Lung (tissue), 12 donors: ENCODE measurements around the gene CD248. TPM values are rescaled to one million over a fixed set of nuclear protein-coding genes. Genes with fewer than 3 reads are reported as not detected.

Experiments used
- ATAC-seq: fragments of 200-7000 bp; cut with Tn5 transposase; one replicate; pipeline ENCODE4 v1.9.1; 2020; ENCODE audit warnings: moderate number of reproducible peaks; ENCODE audit not compliant: insufficient read depth, low FRiP score
- DNase-seq, 3 donors: peaks; one replicate each; pipeline ENCODE4 v3.0.0-alpha.2; 2013 to 2017
- H3K27ac ChIP-seq, 2 donors: one replicate each; pipeline ENCODE4 v1.5.1; 2013; ENCODE audit warnings: mild to moderate bottlenecking in 2 of 2, moderate library complexity in 2 of 2, control low read depth in 1 of 2, inconsistent platforms in 1 of 2, low read depth in 1 of 2, low read length in 1 of 2
- H3K27me3 ChIP-seq, 3 donors: one replicate each; pipeline ENCODE4 v1.5.1; 2013; ENCODE audit warnings: low read length in 2 of 3; ENCODE audit not compliant: control insufficient read depth in 3 of 3, insufficient read depth in 3 of 3
- H3K36me3 ChIP-seq, 4 donors: one replicate each; pipeline ENCODE4 v1.5.1; 2013; ENCODE audit warnings: low read length in 4 of 4, mild to moderate bottlenecking in 1 of 4, moderate library complexity in 1 of 4; ENCODE audit not compliant: control insufficient read depth in 4 of 4, insufficient read depth in 4 of 4
- H3K4me1 ChIP-seq, 5 donors: one replicate each; pipeline ENCODE4 v1.5.1; 2013; ENCODE audit warnings: low read length in 5 of 5, mild to moderate bottlenecking in 2 of 5, moderate library complexity in 1 of 5; ENCODE audit not compliant: control insufficient read depth in 5 of 5, insufficient read depth in 5 of 5
- H3K4me3 ChIP-seq: one replicate; pipeline ENCODE4 v1.5.1; 2013; ENCODE audit warnings: mild to moderate bottlenecking, control low read depth, moderate library complexity
- H3K9ac ChIP-seq, 2 donors: one replicate each; pipeline ENCODE4 v1.5.1; 2013; ENCODE audit warnings: low read length in 2 of 2, control low read depth in 1 of 2; ENCODE audit not compliant: insufficient read depth in 1 of 2
- H3K9me3 ChIP-seq, 4 donors: one replicate each; pipeline ENCODE4 v1.5.1; 2013; ENCODE audit warnings: low read length in 3 of 4, mild to moderate bottlenecking in 1 of 4, moderate library complexity in 1 of 4; ENCODE audit not compliant: control insufficient read depth in 4 of 4, insufficient read depth in 3 of 4
- WGBS, 2 donors: extraction: QIAGEN DNeasy Blood & Tissue Kit; methylation state at CpG; one replicate each; pipeline ENCODE4 v1.1.7; 2013; 5-methylcytosine and 5-hydroxymethylcytosine counted together
- polyA plus RNA-seq, 2 donors: library from polyadenylated mRNA; stranded (reverse); fragments of 200-250 nt; gene quantifications; one replicate each; pipeline ENCODE4 v1.2.1, GENCODE V29; 2013
- total RNA-seq, 2 donors: library from RNA; depleted of rRNA in 1 of 2; stranded (reverse); fragments of >200 nt in 1 of 2; gene quantifications; one replicate each; pipeline ENCODE4 v1.2.1, GENCODE V29; 2014 to 2021
- TF ChIP-seq, protein P1 (sequence below): IDR thresholded peaks from 2 replicates; pipeline ENCODE4 v1.5.1; 2012; ENCODE audit warnings: mild to moderate bottlenecking; ENCODE audit errors: control extremely low read depth, extremely low read depth
- donor health status: control.
- donor health status: control.
- donor health status: Bipolar disorder and iron deficiency.
- donor health status: healthy.
- donor health status: DM: yes; HTN: yes; CAD: no.

Gene CD248
- total and polyA plus RNA-seq, 4 donors, result 9.2 to 53.5 (median 23.0) TPM

GRCh38 chr11:66294626-66295620 lies 21.9 kb downstream of the CD248 start:
- Histone ChIP-seq H3K9ac (no peak overlapping the region), H3K4me3 (no peak overlapping the region), H3K36me3 (no peaks in the 10 kb centered on the region), H3K4me1 (peaks cover 0 to 10% (median 4%) of the 10 kb centered on the region in 5 donors), H3K27me3 (peaks cover 0 to 29% (median 25%) of the 10 kb centered on the region in 3 donors), H3K9me3 (no peaks in the 10 kb centered on the region), H3K27ac (no peak overlapping the region)
- DNase-seq, result no peak
- 76 to 87% methylated on average over 113 to 123 of the region's 123 CpGs for WGBS, 2 donors
- ATAC-seq, result no peak
- TF ChIP-seq, protein P1, sequence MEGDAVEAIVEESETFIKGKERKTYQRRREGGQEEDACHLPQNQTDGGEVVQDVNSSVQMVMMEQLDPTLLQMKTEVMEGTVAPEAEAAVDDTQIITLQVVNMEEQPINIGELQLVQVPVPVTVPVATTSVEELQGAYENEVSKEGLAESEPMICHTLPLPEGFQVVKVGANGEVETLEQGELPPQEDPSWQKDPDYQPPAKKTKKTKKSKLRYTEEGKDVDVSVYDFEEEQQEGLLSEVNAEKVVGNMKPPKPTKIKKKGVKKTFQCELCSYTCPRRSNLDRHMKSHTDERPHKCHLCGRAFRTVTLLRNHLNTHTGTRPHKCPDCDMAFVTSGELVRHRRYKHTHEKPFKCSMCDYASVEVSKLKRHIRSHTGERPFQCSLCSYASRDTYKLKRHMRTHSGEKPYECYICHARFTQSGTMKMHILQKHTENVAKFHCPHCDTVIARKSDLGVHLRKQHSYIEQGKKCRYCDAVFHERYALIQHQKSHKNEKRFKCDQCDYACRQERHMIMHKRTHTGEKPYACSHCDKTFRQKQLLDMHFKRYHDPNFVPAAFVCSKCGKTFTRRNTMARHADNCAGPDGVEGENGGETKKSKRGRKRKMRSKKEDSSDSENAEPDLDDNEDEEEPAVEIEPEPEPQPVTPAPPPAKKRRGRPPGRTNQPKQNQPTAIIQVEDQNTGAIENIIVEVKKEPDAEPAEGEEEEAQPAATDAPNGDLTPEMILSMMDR, result no peak

DNA sequence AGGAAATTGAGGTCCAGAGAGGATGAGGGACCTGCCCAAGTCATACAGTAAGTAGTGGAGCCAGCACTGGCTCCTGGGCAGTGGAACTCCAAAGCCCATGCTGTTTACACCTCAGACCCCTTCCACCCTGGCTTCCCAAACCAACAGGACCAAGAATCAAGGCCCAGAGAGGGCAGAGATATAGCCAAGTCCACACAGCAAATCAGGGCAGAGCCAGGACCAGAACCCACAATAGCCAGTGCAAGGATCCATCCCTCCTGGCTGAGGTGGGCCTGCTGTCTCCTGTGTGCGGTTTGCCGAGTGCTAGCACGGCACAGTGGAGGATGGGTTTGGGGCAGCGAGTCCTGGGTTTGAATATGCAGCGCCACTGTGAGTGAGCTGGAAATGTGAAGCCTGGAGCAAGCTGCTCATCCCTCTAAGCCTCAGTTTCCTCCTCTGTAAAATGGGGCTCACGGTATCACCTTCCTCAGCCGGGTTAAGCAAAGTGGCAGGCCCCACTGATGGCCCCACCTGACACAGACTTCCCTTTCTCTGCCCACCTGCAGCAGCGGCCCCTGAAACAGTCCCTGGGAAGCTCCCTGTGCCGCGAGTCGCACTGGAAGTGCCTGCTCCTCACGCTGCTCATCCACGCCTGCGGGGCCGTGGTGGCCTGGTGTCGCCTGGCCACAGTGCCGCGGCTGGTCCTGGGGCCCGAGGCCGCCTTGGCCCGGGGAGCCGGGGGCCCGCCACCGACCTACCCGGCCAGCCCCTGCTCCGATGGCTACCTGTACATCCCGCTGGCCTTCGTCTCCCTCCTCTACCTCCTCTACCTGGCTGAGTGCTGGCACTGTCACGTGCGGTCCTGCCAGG lies 22.8 kb downstream of the CD248 start:
- DNase-seq (no peak), ATAC-seq (no peak)
- Histone ChIP-seq H3K27ac (no peak overlapping the region), H3K9me3 (no peaks in the 10 kb centered on the region), H3K9ac (no peak overlapping the region), H3K36me3 (no peaks in the 10 kb centered on the region), H3K27me3 (peaks cover 0 to 29% (median 25%) of the 10 kb centered on the region in 3 donors), H3K4me3 (no peak overlapping the region), H3K4me1 (peaks cover 0 to 14% (median 7%) of the 10 kb centered on the region in 5 donors)
- 72 to 83% methylated on average over 30 of the region's 30 CpGs for WGBS, 2 donors
- TF ChIP-seq, protein P1, result no peak

DNA sequence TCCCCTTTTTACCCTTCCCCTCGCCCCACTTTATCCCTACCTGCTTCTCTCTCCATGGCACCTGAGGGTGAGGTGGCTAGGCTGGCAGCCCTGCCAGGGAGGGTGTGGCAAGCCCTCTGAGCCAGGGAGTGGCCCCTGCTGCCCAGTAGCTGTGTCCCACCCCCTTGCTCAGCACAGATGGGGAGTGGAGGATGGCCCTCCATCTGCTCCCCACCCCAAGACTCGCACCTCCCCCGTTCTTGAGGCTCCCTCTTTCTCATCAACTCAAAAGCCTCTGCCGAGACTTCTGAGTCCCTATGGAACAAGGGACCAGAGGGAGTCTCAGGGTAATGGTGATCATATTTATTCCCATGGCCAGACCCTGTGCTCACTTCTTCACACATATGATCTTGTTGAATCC lies 23.5 kb downstream of the CD248 start:
- TF ChIP-seq, protein P1, result no peak
- Histone ChIP-seq H3K9ac (no peak overlapping the region), H3K4me3 (no peak overlapping the region), H3K9me3 (no peaks in the 10 kb centered on the region), H3K36me3 (no peaks in the 10 kb centered on the region), H3K4me1 (peaks cover 0 to 14% (median 7%) of the 10 kb centered on the region in 5 donors), H3K27ac (no peak overlapping the region), H3K27me3 (peaks cover 0 to 29% (median 25%) of the 10 kb centered on the region in 3 donors)
- 67 to 92% methylated on average over 4 of the region's 4 CpGs for WGBS, 2 donors
- DNase-seq (no peak), ATAC-seq (no peak)
